Bronchial epithelial cell (primary cell): ENCODE data around the gene AGAP3. TPM values are rescaled to one million over a fixed set of nuclear protein-coding genes. Genes with fewer than 3 reads are reported as not detected.

Experiments
- DNase-seq: peaks from one replicate; pipeline ENCODE4 v3.0.0-alpha.2; 2010; ENCODE audit warnings: low read depth
- FAIRE-seq: peaks from 2 replicates; lab custom pipeline; 2011; peaks lifted over from hg19 to GRCh38; lab: Jason Lieb, UNC
- H3K27me3 ChIP-seq: 2 replicates; pipeline ENCODE4 v1.5.1; 2011; ENCODE audit warnings: low read length; ENCODE audit not compliant: control insufficient read depth, insufficient read depth
- H3K36me3 ChIP-seq: 2 replicates; pipeline ENCODE4 v1.5.1; 2011; ENCODE audit warnings: low read length; ENCODE audit not compliant: control insufficient read depth, insufficient read depth
- H3K4me3 ChIP-seq: 2 replicates; pipeline ENCODE4 v1.5.1; 2011; ENCODE audit warnings: mild to moderate bottlenecking, low read depth, low read length, control low read depth
- CTCF ChIP-seq: IDR thresholded peaks from 2 replicates; pipeline ENCODE4 v1.5.1; 2011; ENCODE audit warnings: mild to moderate bottlenecking, moderate library complexity, low read length, control low read depth, inconsistent platforms; ENCODE audit not compliant: insufficient read depth, severe bottlenecking
- total RNA-seq: library from RNA; depleted of rRNA; stranded (reverse); fragments of >200 nt; gene quantifications from 2 replicates; pipeline ENCODE4 v1.2.1, GENCODE V29; 2014

The AGAP3 gene
- total RNA-seq, 1 donor from 2014 or later = 52.7 TPM

DNA sequence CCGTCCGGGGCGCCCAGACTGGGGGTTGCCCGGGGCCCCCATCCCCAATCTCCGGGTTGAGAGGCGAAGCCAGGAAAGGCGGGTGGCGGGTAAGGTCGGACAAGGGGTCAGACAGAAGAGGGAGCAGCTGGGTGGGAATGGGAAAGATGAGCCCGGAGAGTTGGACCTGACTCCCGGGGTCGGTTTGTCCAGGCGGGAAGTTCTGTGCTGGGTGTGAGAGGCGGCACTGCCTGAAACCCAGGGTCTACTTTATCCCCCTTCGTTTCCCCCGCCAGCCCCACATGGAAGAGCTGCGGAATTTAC is 26.2 kb upstream of the AGAP3 start:
- Histone ChIP-seq H3K4me3 (peak overlapping the region; percentile 48), H3K27me3 (no peaks in the 10 kb centered on the region), H3K36me3 (peaks cover 8% of the 10 kb centered on the region)
- FAIRE-seq = no peak
- DNase-seq = no peak
- no peak for TF ChIP-seq CTCF

DNA sequence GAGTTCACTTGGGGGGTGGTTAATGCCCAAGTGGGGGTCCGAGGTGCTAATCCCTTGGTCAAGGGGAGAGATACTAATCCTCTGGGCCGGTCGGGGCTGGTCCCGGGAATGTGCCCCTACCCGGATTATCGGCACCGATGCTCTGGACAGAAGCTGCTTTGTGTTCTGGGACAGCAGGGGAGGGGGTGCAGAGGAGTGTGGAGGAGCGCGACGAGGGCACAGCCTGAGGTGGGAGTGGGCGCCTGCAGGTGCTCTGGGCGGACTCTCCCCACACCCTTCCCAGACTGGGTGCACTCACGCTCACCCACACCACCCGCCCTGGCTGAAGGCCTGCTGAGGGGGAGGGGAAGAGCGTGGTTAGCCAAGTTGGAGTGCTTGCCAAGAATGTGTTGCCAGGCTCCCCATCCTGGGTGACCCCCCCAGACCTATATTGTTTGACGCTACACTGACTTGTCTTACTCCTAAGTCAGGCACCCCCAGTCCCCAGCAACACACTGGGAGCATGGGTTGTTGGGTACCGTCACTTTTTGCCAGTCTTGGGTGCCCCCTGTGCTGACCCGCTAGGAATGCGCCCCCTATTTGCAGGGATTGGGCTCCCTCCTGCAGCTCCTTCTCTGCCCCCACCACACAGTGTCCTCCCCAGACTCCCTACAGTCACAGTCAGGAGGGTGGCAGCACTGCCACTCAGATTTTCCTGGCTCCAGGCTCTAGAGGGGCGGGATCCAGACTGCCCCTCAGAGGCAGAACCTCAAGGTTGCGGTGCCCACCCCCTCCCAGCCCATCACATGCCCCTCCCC is 25.7 kb upstream of the AGAP3 start:
- no peak for TF ChIP-seq CTCF
- H3K4me3 ChIP-seq = peak overlapping the region; percentile 48
- no peaks in the 10 kb centered on the region for H3K27me3 ChIP-seq
- H3K36me3 ChIP-seq = peaks cover 10% of the 10 kb centered on the region
- FAIRE-seq (no peak), DNase-seq (no peak)

GRCh38 chr7:151061213-151062110 is 24.8 kb upstream of the AGAP3 start:
- peaks cover 14% of the 10 kb centered on the region for H3K36me3 ChIP-seq
- no peak for DNase-seq
- no peak for FAIRE-seq
- no peak overlapping the region for H3K4me3 ChIP-seq
- H3K27me3 ChIP-seq = no peaks in the 10 kb centered on the region
- TF ChIP-seq CTCF = no peak

DNA sequence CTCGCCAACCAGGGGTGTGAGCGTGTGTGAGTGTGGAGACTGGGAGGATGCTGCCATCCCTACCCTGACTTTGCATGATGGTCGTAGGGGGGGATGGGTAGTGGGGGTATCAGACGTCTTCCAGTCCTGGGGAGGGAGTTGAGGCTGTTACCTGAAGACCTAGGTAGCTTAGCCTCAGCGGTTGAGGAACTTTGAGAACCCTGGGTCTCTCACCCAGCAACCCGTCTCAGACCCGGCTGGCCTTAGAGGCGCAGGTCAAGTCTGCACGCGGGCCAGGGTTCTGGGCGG is 24.2 kb upstream of the AGAP3 start:
- Histone ChIP-seq H3K4me3 (no peak overlapping the region), H3K27me3 (no peaks in the 10 kb centered on the region), H3K36me3 (peaks cover 14% of the 10 kb centered on the region)
- TF ChIP-seq CTCF = no peak
- DNase-seq (no peak), FAIRE-seq (no peak)

DNA sequence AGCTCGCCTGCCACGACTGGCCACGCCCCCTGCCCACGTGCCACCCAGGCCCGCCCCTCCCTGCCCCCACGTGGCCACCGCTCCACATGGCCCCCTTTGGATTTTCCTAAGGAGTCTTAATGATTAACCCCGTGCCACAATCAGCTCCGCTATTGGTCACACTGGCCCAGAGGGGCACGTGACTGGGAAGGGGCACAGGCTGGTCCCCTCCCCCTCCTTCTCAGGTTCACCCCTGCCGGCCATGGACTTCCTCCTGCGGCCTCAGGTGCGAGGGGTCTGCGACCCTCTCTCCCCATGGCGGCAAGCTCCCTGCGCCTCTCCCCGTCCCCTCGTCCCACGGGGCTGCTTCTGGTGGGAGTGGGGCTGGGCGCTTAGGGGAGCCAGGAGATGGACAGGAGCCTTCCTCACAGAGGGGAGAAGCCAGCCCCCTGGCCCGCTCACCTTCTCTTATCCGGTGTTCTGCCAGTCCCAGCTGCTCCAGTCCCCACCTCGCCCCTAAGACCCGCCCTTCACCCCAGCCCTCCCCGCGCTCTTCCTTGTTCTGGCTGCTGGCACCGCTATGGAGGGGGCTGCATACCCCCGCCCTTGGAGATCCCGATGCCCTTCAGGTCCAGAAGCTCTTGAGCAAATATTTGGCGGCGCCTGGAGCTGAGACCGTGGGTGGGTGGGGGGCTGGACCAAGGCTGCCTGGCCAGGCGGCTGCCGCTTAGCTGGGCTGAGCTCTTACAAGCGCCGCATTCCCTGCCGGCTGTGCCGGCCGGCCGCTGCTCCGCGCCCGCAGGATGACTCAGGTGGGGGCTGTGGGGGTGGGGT is 23.7 kb upstream of the AGAP3 start:
- TF ChIP-seq CTCF = no peak
- no peak for FAIRE-seq
- Histone ChIP-seq H3K36me3 (peaks cover 17% of the 10 kb centered on the region), H3K4me3 (peak overlapping the region; percentile 2), H3K27me3 (no peaks in the 10 kb centered on the region)
- DNase-seq = no peak
